GM18526 (cell line): ENCODE results near the gene HTR4.

Source experiments
- POLR2A ChIP-seq: IDR thresholded peaks from 3 replicates; pipeline ENCODE4 v1.6.1; 2011; ENCODE audit not compliant: insufficient read length; ENCODE audit errors: extremely low read depth

Gene HTR4

GRCh38 chr5:148532969-148533670 lies 121.2 kb downstream of the HTR4 start:
- no peak for TF ChIP-seq POLR2A

GRCh38 chr5:148524721-148525120 lies 129.6 kb downstream of the HTR4 start:
- TF ChIP-seq POLR2A: no peak

GRCh38 chr5:148523139-148523538 lies 131.2 kb downstream of the HTR4 start:
- TF ChIP-seq POLR2A: no peak

GRCh38 chr5:148515460-148515859 lies 138.9 kb downstream of the HTR4 start:
- TF ChIP-seq POLR2A: no peak

GRCh38 chr5:148514344-148514743 lies 140.0 kb downstream of the HTR4 start:
- no peak for TF ChIP-seq POLR2A

GRCh38 chr5:148512498-148512897 lies 141.8 kb downstream of the HTR4 start:
- TF ChIP-seq POLR2A: no peak

- TF ChIP-seq POLR2A: no peak
Measured at GRCh38 chr5:148511810-148512347, 142.4 kb downstream of the HTR4 start.

GRCh38 chr5:148509893-148510292 lies 144.4 kb downstream of the HTR4 start:
- TF ChIP-seq POLR2A: no peak

GRCh38 chr5:148507648-148508047 lies 146.7 kb downstream of the HTR4 start:
- TF ChIP-seq POLR2A: no peak

GRCh38 chr5:148499452-148499851 lies 154.9 kb downstream of the HTR4 start:
- TF ChIP-seq POLR2A: no peak

- TF ChIP-seq POLR2A: no peak
Measured at GRCh38 chr5:148497757-148498156, 156.6 kb downstream of the HTR4 start.

GRCh38 chr5:148492351-148492750 lies 162.0 kb downstream of the HTR4 start:
- TF ChIP-seq POLR2A: no peak

- TF ChIP-seq POLR2A: no peak
Measured at GRCh38 chr5:148491793-148492184, 162.5 kb downstream of the HTR4 start.

- no peak for TF ChIP-seq POLR2A
Measured at GRCh38 chr5:148491015-148491792, 163.1 kb downstream of the HTR4 start.

- no peak for TF ChIP-seq POLR2A
Measured at GRCh38 chr5:148488757-148489156, 165.6 kb downstream of the HTR4 start.

GRCh38 chr5:148486456-148486855 lies 167.9 kb downstream of the HTR4 start:
- no peak for TF ChIP-seq POLR2A
